NCI-H2196 treated with DMSO at 0.1 percent for 48 hours (cell line): ENCODE data around the gene HEXIM1.

Experiments used
- DNase-seq: peaks from one replicate; lab custom pipeline; 2025; ENCODE audit not compliant: unreplicated experiment; lab: John Stamatoyannopoulos, UW

The HEXIM1 gene, protein sequence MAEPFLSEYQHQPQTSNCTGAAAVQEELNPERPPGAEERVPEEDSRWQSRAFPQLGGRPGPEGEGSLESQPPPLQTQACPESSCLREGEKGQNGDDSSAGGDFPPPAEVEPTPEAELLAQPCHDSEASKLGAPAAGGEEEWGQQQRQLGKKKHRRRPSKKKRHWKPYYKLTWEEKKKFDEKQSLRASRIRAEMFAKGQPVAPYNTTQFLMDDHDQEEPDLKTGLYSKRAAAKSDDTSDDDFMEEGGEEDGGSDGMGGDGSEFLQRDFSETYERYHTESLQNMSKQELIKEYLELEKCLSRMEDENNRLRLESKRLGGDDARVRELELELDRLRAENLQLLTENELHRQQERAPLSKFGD

DNA sequence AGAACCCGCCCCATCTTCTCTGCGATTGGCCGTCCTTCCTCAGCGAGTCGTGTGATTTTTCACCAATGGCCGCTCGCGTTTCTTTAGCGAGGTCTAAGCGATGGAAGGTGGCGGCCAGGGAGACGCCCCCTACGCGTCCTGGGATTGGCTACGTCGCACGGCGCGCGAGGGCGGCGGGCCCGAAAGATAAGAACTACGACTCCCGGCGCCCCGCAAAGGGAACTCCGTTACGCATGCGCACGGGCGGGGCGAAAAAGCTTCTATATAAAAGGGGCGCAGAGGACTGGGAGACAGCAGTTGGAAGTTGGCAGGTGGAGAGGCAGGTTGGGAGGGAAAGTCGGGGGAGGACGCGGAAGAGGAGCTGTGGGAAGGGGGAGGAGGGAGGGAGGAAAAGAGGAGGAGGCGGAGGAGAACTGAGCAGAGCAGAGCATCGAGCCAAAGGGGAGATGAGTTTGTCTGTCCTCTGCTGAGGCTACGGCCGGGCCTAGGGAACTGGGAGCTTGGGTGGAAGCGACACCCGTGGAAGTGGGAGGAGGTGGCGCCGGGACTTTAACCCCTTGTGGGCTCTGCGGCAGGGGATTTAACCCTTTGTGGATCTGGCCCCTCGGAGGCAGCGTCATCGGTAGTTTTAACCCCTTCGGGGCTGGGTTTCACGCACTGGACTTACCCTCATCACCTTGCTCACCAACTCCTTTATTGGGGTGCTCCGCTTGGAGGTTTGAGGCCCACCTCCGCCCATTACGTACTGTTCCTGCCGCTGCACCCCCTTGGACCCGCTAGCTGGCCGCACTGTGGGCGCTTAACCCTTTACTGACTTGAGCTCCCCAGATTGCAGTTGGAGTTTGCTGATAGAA is at the start of gene HEXIM1:
HEXIM1 (plus strand) TSS at position 293 of the 854 bp plus-strand sequence. CDS start 716 bp downstream, outside the sequence.
- DNase-seq, result peak; percentile 98

GRCh38 chr17:45098869-45099616 is 49.2 kb upstream of the HEXIM1 start:
- peak; percentile 27 for DNase-seq

DNA sequence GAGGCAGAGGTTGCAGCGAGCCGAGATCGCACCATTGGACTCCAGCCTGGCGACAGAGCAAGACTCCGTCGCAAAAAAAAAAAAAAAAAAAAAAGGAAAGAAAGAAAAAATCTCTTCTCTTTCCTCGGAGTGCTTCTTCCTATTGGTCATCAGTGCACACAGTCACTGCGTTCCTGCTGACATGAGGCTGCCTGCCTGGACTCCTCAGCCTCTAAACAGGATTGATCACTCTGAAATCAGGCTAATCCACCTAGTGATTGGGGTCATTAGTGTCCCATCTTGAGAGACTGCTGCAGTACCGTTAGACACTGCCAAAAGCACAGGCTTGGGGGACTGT is 46.8 kb upstream of the HEXIM1 start:
- no peak for DNase-seq

DNA sequence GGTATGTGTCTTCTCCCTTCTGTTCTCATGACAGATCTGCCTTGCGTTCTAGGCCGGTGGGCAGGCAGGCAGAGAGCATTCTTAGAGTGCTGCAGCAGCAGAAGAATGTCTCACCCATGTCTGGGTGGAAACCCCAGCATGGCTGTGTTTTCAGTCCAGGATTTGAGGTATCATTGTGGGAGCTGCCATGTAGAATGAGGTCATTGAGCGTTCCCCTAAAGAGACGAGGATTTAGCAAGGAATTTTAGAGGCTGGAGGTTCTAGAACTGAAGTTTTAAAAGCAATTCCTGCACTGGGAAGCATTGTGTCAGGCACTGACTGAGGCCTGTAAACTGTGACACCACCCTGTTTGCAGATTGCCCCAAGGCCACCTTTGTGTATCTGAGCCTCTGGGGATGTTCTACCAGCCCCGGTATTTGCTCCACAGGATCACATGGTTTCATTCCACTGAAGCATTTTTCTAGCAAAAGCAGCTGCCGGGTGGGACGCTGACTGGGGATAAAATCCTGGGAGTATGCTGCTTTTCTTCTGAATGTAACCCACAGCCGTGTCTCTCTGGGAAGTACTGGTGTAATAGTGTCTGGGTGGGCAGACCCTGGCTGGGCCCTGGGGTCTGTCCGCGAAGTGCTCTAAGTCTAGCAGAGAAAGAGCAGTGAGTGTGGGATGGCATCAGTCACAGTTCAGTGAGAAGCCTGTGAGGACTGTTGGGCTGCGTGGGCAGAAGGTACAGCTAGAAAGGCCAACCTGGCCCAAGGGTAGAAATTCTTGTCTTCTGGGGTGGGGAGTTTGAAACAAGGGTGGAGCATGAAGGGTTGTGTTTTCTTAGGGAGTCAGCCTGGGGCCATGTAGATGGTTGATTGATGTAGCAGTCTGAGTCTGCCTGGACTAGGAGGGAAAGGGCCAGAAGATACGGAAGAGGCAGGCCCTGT is 46.1 kb upstream of the HEXIM1 start:
- no peak for DNase-seq

DNA sequence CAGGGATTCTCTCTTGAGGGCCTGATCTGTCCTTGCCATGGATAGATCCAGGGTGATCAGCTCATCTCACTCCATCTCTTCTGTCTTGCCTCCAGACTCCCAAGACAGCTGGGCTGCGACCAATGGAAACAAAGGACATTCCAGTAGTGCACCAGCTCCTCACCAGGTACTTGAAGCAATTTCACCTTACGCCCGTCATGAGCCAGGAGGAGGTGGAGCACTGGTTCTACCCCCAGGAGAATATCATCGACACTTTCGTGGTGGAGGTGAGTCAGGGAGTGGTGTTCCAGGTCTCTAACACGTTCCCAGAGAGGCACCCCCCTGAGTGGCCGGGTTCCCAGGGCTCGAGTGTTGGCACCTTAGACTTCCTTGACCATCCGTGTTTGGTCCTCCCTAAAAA is 45.4 kb upstream of the HEXIM1 start:
- no peak for DNase-seq

DNA sequence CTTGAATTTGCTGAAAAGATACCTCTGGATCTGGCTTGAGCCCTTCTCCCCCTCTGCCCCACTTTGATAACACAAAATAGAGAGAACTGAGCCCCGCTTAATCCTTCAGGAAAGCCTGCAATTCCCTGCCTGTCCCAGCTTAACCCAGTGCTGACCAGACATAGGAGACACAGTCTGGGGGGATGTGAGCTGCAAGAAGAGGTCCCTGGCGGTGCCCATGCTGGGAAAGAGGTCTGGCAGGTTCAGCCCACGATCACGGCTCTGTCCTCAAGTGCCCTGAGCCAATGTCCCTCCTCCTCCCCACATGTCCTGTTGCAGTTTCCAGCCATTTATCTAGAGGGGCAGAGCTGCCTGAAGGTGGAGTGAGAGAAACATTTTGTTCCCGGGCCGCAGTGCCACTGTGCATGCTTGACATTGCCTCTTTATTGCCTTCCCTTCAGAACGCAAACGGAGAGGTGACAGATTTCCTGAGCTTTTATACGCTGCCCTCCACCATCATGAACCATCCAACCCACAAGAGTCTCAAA is 44.9 kb upstream of the HEXIM1 start:
- no peak for DNase-seq

DNA sequence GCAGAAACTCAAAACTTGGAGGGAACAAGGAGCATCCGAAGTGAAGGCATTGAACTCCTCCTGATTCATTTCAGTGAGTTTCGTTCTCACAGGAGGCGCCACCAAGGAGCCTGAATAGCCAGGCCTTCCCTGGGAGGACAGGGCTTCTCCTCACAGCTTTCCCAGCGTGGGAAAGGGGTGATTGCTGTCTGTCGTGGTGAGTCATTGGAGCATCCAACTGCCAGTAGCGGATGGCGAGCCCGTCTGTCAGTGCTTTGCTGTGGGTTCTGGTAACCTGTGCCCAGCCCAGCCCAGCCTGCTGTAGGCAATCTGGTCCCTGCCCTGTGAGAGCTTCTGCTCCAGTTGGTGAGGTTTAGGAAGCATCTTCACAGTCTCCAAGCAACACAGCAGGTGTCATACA is 44.2 kb upstream of the HEXIM1 start:
- DNase-seq, result no peak

DNA sequence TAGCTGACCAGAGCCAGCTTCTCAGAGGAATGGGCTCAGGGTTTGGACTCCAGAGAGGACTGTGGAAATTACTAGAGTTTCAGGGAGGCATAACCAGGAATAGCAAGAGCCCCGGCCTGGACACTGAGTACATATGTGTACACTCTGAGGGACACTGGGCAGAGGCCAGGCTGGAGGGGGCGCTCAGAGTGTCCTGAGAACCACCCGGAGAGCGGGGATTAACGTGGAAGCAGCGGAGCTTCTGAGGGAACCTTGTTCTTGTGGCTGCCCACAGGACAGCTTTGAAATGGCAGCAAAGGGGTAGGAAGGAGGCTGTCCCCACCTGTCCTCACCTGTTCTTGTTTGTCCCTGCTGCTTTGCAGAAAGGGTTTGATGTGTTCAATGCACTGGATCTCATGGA is 43.8 kb upstream of the HEXIM1 start:
- DNase-seq, result no peak

DNA sequence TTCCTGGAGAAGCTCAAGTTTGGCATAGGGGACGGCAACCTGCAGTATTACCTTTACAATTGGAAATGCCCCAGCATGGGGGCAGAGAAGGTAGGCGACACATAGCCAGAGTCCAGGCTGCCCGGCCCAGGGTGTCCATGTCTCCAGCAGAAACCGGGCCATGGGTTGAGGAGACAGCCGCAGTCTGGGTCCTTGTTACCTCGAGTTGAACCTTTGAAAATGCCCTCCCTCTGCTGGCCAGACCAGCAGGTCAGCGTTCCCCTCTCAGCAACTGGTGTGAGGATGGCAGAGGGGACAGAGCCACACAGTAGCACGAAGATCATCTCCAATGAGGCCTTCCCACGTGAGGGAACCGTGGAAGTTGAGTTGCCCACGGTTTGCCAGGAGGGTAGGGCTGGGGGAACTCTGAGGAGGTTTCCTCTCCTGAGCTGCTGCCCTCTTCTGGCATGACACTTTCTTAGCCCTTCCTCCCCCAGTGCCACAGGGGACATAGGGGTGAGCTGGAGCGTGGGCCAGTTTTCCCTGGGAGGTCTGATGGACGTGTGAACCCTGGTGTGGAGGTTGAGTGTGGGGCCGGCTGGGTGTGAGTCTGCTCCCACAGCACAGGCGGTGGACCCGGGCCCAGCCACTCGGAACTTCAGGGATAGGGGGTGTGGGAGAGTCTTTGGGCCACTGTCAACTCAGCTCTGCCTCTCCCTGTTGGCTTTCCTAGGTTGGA is 43.2 kb upstream of the HEXIM1 start:
- DNase-seq, result no peak

GRCh38 chr17:45106096-45106495 is 42.2 kb upstream of the HEXIM1 start:
- no peak for DNase-seq

DNA sequence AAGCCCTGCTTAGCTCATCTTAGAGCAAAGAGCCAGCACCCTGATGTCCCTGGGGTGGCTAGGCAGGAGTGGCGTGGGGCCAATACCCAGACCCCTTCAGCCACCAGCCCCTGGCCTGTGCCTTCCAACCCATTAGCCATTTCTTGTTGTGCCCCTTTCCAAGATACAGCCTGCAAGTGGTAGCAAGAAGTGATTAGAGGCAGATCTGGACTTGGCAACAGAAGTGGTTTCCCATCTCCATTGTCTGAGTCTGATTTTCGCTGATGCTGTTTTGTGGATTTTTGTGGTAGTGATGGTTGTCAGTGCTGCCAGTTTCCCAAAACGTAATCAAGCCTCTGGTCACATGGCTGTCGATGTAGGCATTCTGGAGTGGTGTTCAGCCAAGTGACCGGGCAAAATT is 41.7 kb upstream of the HEXIM1 start:
- no peak for DNase-seq

GRCh38 chr17:45107293-45108010 is 40.8 kb upstream of the HEXIM1 start:
- DNase-seq, result no peak

DNA sequence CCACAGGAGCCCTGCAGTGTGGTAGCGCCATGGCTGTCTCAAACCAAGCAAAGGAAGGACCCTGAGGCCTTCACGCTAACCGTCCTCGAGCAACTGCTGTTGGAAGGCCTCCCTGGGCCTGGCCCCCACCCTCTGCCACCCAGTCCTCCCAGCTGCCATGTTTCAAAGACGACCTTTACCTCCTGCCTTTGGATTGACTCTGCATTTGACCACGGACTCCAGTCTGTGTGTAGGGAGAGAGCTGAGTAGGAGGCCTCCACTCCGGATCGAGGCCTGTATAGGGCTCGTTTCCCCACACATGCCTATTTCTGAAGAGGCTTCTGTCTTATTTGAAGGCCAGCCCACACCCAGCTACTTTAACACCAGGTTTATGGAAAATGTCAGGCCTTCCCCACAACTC is 40.2 kb upstream of the HEXIM1 start:
- DNase-seq, result no peak

GRCh38 chr17:45108595-45109521 is 39.4 kb upstream of the HEXIM1 start:
- no peak for DNase-seq

GRCh38 chr17:45110676-45111611 is 37.3 kb upstream of the HEXIM1 start:
- no peak for DNase-seq

DNA sequence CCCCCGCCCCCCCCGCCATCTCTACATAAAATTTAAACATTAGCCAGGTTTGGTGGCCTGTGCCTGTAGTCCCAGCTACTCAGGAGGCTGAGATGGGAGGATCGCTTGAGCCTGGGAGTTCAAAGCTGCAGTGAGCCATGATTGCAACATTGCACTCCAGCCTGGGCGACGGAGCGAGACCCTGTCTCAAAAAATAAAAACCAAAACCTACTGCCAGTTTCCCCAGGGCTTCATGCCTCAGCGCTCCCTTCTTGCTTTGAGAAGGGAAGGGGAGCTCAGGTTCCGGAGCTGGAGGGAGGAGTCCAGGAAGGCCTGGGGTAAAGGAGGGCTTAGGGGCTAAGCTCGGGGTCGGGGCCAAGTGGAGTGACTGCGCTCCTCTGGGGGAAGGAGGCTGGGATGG is 36.4 kb upstream of the HEXIM1 start:
- no peak for DNase-seq
